ENCODE data around the gene ST3GAL4.
"Not testable (repeated sequence)": the region's sequence is repeated elsewhere in the genome, so short reads cannot be mapped to it uniquely, and the experiment has no call there.

The ST3GAL4 gene

GRCh38 chr11:126359431-126360048, 4.1 kb downstream of the ST3GAL4 start:
- Mint-ChIP-seq H3K9me3 (no peaks in the 10 kb centered on the region), H3K4me3 (no peak overlapping the region), H3K27ac (no peak overlapping the region), H3K4me1 (ENCODE audit: low read depth) (peaks cover 6% of the 10 kb centered on the region), H3K36me3 (ENCODE audit: low read depth) (peaks cover 5% of the 10 kb centered on the region), H3K27me3 (ENCODE audit: low read depth) (no peaks in the 10 kb centered on the region)

DNA sequence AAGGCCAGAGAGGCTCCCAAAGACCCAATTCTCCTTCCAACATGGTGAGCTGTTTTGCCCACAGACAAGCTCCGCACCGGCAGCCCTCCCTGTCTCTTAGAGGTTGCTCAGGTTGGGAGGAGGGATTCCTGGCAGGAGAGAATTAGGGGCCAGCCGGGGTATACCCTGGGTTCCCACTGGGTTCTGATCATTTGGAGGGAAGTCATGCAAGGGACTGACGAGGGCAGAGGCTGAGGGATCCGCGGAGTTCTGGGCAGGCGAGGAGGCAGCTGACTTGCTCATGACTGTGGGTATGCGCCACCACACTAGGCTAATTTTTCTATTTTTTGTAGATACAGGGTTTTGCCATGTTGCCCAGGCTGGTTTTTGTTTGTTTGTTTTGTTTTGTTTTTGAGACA, 4.6 kb downstream of the ST3GAL4 start:
- H3K4me3 Mint-ChIP-seq = no peak overlapping the region
- peaks cover 2% of the 10 kb centered on the region for H3K4me1 Mint-ChIP-seq (ENCODE audit: low read depth)
- no peaks in the 10 kb centered on the region for H3K9me3 Mint-ChIP-seq

DNA sequence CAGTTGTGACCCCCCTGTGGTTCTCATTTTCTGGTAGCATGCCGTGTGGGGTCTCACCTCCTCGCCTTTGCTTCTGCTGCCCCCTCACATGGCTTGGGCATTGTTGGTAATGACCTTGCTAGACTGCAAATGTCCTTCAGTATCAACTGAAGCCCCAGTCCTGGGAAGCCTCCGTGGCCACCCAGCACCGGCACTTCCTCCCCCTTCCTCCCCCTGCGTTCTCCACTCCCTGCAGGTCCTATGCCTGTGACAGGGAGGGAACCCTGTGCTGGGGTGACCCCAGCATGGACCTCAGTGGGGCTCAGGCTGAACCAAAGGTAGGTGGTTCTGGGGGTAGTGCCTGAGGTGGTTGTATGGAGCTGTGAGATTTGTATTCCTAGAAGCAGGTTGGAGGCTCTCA, 5.9 kb downstream of the ST3GAL4 start:
- Mint-ChIP-seq H3K4me1 (ENCODE audit: low read depth) (no peaks in the 10 kb centered on the region), H3K9me3 (no peaks in the 10 kb centered on the region), H3K4me3 (no peak overlapping the region), H3K27me3 (ENCODE audit: low read depth) (no peaks in the 10 kb centered on the region), H3K36me3 (ENCODE audit: low read depth) (no peaks in the 10 kb centered on the region), H3K27ac (no peak overlapping the region)

More for the DNA sequence above, 4.6 kb downstream of the ST3GAL4 start:
- H3K27me3 Mint-ChIP-seq (ENCODE audit: low read depth) = no peaks in the 10 kb centered on the region
- no peak overlapping the region for H3K27ac Mint-ChIP-seq
- no peaks in the 10 kb centered on the region for H3K36me3 Mint-ChIP-seq (ENCODE audit: low read depth)

DNA sequence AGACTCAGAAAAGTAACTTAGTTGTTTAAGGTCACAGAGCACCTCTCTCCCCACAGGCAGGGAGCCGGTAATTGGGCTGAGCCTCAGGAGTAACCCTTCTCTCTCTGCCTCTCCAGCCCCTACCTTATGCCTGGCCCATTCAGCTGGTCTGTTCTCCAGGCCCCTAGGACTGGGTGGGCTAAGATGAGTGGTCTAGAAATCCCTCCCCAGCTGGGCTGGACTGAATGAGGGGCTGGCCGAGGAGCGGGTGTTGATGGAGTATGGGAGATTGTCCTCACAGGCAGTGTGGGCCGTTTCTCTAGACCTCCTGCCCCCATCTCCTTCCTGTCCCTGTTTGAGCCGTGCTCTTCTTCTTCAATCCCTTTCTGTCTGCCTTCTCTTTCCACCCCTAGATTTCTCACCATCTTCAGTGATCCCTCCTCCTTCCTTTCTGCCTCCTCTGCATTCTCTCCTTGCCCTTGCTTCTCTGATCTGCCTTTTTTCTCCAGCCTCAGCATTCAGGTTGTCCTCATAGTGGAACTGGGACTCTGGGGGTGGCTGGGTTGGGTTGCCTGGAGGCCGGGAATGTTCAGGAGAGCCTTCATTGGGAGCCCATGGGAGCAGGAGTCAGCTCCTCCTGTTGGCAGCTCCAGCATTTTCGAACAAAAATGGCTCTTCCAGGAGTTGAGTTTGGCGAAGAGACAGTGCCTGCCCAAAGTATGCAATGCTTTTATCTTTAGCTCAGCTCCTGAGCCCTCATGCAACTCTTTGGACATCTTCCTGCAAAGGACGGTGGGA, 7.6 kb downstream of the ST3GAL4 start:
- no peaks in the 10 kb centered on the region for H3K9me3 Mint-ChIP-seq
- H3K4me1 Mint-ChIP-seq (ENCODE audit: low read depth) = peaks cover 4% of the 10 kb centered on the region
- no peak overlapping the region for H3K27ac Mint-ChIP-seq
- peak overlapping the region; percentile 9 for H3K4me3 Mint-ChIP-seq
- no peaks in the 10 kb centered on the region for H3K27me3 Mint-ChIP-seq (ENCODE audit: low read depth)
- no peaks in the 10 kb centered on the region for H3K36me3 Mint-ChIP-seq (ENCODE audit: low read depth)

DNA sequence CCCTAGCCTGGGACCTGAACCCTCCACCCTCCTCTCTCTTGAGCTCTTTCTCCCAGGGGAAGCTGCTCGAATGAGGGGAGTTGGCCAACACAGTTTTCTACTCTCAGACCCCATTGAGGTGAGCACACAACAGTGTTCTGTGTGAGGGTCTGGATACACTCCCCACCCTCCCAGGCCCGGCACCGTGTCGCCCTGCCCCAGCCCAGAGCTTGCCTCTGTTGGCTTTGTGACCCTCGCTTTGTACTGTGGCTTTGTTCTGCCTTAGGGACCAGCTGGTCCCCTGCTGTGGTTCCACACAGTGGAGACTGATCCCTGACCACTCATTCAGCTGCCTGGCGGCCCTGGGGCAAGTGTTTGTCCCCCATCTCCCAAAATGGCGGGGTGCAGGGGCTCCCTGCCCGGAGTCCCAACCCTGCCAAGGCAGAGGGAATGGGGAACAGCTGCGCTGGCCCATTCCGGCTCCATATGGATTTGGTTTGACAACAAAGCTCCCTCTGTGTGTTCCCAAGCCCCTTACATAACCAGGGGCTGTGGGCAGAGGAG, 8.3 kb downstream of the ST3GAL4 start:
- Mint-ChIP-seq H3K27ac (no peak overlapping the region), H3K27me3 (ENCODE audit: low read depth) (no peaks in the 10 kb centered on the region), H3K4me1 (ENCODE audit: low read depth) (peaks cover 10% of the 10 kb centered on the region), H3K36me3 (ENCODE audit: low read depth) (no peaks in the 10 kb centered on the region), H3K4me3 (no peak overlapping the region), H3K9me3 (no peaks in the 10 kb centered on the region)

DNA sequence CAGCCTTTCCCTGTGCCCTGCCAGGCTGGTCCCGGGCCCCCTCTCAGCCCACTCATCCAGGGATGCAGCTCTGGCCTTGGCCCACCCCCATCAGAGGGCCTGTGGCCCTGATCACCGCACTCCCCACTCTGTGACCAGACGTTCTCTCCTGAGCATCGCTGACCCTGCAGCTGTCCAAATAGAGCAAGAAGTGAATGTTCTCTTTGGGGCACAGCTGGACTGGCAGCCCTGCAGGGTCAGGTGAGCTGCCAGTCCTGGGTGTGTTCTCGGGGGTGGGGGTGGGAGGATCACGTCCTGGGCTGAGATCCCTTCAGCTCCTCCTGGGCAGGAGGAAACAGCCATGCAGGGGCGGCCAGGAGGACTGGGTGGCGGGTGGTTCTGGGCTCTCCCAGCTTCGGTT, 9.2 kb downstream of the ST3GAL4 start:
- H3K9me3 Mint-ChIP-seq; H3K27me3 Mint-ChIP-seq (ENCODE audit: low read depth): not testable (repeated sequence)

GRCh38 chr11:126365508-126365907, 10.0 kb downstream of the ST3GAL4 start:
- not testable (repeated sequence) for H3K27me3 Mint-ChIP-seq (ENCODE audit: low read depth); H3K27ac Mint-ChIP-seq; H3K36me3 Mint-ChIP-seq (ENCODE audit: low read depth); H3K9me3 Mint-ChIP-seq; H3K4me3 Mint-ChIP-seq
- peaks cover 16% of the 10 kb centered on the region for H3K4me1 Mint-ChIP-seq (ENCODE audit: low read depth)

More for the DNA sequence above, 9.2 kb downstream of the ST3GAL4 start:
- H3K27ac Mint-ChIP-seq; H3K4me3 Mint-ChIP-seq; H3K36me3 Mint-ChIP-seq (ENCODE audit: low read depth): not testable (repeated sequence)
- H3K4me1 Mint-ChIP-seq (ENCODE audit: low read depth) = peaks cover 12% of the 10 kb centered on the region

DNA sequence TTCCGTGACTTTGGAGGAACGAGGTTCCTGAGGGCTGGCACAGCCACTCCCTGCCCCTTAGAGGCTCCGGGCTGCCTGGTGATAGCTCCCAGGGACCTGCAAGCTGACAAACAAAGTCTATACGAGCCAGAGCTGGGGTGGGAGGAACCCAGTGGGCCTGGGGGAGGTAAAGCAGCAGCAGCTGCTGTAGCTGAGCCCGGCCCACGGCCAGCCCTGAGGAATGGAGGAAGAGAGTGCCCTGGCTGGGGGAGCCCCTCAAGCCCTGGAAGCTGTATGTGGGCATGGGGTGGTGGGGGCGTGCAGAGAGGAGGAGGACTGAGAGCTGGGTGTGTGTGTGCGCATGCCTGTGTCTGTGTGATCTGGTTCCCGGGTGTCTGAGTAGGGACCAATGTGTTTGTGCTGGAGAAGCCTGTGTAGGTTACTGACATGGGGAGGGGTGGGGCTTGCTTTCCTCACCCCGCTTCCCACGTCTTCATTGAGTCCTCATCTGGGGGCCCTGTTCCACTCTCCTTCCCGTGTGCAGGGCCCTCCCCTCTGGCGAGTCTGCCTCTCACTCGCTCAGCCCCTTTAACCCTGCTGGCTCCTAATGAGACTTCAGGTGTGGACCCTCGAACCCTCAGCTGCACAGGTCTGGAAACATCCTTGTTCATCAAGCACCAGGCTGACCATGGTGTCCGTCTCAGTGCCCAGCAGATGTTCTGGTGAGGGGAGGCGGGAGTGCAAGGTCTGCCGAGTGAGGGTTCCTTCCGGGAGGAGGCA, 10.8 kb downstream of the ST3GAL4 start:
- Mint-ChIP-seq H3K36me3 (ENCODE audit: low read depth) (no peaks in the 10 kb centered on the region), H3K27ac (no peak overlapping the region), H3K9me3 (no peaks in the 10 kb centered on the region), H3K27me3 (ENCODE audit: low read depth) (no peaks in the 10 kb centered on the region), H3K4me3 (no peak overlapping the region), H3K4me1 (ENCODE audit: low read depth) (peaks cover 16% of the 10 kb centered on the region)

DNA sequence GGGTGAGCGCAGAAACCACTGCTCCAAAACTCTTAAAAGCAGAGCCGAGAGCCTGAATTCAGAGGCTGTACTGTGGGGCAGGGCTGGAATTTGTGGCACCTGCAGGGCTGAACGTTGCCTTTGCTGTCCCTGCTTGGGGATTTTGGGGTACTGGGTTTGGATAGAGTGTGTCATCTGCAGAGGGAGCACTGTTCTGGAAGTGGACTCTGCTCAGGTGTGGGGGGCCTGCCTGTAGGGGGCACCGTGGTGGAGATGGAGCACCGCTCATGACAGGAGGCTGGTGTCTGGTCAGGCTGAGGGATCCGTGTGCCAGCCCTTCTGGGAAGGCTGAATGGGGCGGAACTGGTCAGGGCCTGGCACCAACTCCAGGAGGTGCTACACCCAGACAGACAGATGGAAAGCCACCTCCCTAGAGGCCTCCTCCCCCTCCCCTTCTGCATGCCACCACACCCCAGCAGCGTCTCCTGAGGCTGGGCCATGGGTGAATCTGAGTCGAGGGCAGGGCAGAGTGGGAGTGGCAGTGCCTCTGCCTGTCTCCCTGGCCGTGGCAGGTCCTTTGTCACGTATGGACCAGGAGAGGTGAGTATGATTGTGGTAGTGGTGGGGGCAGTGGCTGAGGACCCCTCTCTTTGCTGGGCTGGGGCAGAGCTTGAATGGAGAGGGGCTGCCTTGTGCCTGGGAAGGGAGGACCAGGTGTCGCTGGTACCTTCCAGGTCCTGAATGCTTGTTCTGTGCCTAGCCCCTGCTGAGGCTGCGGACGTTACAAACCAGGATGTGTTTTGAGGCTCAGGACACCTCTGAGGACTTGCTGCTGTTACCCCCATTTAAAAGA, 11.6 kb downstream of the ST3GAL4 start:
- not testable (repeated sequence) for H3K27ac Mint-ChIP-seq; H3K27me3 Mint-ChIP-seq (ENCODE audit: low read depth); H3K9me3 Mint-ChIP-seq; H3K4me3 Mint-ChIP-seq; H3K36me3 Mint-ChIP-seq (ENCODE audit: low read depth)
- peaks cover 16% of the 10 kb centered on the region for H3K4me1 Mint-ChIP-seq (ENCODE audit: low read depth)

- peaks cover 16% of the 10 kb centered on the region for H3K4me1 Mint-ChIP-seq (ENCODE audit: low read depth)
- H3K36me3 Mint-ChIP-seq (ENCODE audit: low read depth); H3K27me3 Mint-ChIP-seq (ENCODE audit: low read depth); H3K4me3 Mint-ChIP-seq; H3K27ac Mint-ChIP-seq; H3K9me3 Mint-ChIP-seq: not testable (repeated sequence)
These were observed 12.3 kb downstream of the ST3GAL4 start for GRCh38 chr11:126367806-126368205.

GRCh38 chr11:126368336-126369119, 13.0 kb downstream of the ST3GAL4 start:
- H3K9me3 Mint-ChIP-seq; H3K4me3 Mint-ChIP-seq; H3K27ac Mint-ChIP-seq; H3K36me3 Mint-ChIP-seq (ENCODE audit: low read depth); H3K27me3 Mint-ChIP-seq (ENCODE audit: low read depth): not testable (repeated sequence)
- H3K4me1 Mint-ChIP-seq (ENCODE audit: low read depth) = peaks cover 16% of the 10 kb centered on the region

DNA sequence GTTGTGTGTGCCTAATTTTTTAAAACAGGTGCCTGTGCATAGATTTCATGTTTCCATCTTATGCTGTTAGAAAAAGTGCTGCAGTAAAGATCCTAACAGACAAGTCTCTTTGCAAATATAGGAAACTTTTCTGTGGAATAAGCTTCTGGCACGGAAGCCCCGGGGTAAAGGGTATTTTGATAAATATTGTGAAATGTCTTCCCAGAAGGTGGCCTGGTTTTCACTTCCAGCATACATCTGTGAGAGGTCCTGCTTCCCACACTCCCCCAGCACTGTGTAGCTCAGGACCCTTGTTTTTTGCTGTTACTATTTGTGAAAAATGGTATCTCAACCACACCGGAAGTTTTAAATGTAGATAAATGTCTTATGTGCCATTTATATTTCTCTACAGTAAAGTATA, 14.5 kb downstream of the ST3GAL4 start:
- H3K27me3 Mint-ChIP-seq (ENCODE audit: low read depth) = no peaks in the 10 kb centered on the region
- no peaks in the 10 kb centered on the region for H3K36me3 Mint-ChIP-seq (ENCODE audit: low read depth)
- no peak overlapping the region for H3K27ac Mint-ChIP-seq
- no peak overlapping the region for H3K4me3 Mint-ChIP-seq
- no peaks in the 10 kb centered on the region for H3K9me3 Mint-ChIP-seq
- peaks cover 16% of the 10 kb centered on the region for H3K4me1 Mint-ChIP-seq (ENCODE audit: low read depth)

DNA sequence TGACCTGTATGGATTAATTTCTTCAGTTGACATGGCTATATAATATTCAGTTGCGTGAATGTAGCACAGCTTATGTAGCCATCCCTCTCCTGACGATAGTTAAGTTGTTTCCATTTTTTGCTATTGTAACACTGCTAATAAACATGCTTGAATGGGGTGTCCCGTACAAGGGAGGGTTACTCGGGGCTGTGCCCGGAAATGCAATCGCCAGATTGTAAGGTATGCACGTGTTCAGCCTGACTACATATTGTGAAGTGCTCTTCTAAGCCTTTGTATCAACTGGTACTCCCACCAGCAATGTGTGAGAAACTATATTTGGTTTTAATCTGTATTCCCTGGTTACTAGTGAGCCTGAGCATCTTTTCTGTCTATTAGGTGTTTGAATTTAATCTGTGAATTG, 16.1 kb downstream of the ST3GAL4 start:
- Mint-ChIP-seq H3K4me3 (no peak overlapping the region), H3K9me3 (no peaks in the 10 kb centered on the region), H3K4me1 (ENCODE audit: low read depth) (peaks cover 16% of the 10 kb centered on the region), H3K36me3 (ENCODE audit: low read depth) (no peaks in the 10 kb centered on the region), H3K27ac (no peak overlapping the region), H3K27me3 (ENCODE audit: low read depth) (no peaks in the 10 kb centered on the region)

Data from T-helper 1 cell treated with Interleukin-12 subunit alpha and Interleukin-12 subunit beta and Interleukin-4 antibody, amounts not matched to agents 30 μg/mL and 1 μg/mL, for 36 hours (primary cell).